T-helper 2 cell (primary cell): ENCODE measurements around the gene PEX11B.
"Not testable (repeated sequence)": the region's sequence is repeated elsewhere in the genome, so short reads cannot be mapped to it uniquely, and the experiment has no call there.

ENCODE experiments used
- DNase-seq, 5 experiments: peaks; one replicate each; pipeline versions ENCODE4 v3.0.0 to v3.0.0-alpha.2; 2012 to 2022

Gene PEX11B

DNA sequence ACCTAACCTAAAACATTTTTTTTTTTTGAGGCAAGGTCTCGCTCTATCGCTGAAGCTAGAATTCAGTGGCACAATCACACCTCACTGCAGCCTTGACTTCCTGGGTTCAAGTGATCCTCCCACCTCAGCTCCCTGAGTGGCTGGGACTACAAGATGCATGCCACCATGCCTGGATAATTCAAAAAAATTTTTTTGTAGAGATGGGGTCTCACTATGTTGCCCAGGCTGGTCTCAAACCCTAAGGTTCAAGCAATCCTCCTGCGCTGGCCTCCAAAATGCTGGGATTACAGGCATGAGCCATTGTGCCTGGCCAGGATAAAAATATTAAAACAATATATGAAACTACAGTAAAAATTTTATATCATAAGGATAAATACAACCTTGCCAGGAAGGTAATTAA, 34.4 kb upstream of the PEX11B start:
- DNase-seq = no peak

DNA sequence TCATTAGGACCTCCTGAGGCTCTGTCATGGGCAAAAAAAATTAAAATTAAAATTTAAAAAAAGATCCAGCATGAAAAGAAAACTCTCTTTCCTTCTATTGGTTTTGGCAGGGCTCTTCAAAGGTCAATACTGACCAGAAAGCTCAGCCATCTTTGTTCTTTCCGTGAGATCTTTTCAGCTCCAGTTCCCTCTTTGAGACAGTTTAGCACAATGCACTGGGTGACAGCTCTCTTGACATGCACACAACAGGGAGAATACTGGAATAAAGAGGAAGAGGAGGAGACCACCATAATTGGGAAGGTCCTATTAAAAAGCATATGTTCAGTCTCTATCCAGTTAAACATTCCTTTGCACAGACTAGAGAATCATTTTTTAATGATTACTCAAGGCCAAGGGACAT, 33.0 kb upstream of the PEX11B start:
- no peak for DNase-seq

DNA sequence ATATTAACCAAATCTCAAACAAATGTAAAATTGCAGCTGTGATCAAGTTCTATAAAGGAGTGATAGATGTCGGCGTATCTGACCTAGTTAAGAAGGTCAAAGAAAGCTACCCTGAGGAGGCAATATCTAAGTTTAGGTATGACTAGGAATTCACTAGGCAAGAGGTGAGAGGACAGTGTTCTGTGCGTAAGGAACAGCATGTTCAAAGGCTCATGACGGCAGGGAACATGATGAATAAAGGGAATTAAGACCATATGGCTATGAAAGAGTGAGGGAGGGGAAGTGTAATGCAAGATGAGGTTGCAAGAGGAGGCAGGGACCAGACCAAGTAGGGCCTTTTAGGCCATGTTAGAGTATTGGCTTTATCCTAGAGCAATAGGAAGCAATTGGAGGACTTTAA, 30.7 kb upstream of the PEX11B start:
- DNase-seq = no peak

DNA sequence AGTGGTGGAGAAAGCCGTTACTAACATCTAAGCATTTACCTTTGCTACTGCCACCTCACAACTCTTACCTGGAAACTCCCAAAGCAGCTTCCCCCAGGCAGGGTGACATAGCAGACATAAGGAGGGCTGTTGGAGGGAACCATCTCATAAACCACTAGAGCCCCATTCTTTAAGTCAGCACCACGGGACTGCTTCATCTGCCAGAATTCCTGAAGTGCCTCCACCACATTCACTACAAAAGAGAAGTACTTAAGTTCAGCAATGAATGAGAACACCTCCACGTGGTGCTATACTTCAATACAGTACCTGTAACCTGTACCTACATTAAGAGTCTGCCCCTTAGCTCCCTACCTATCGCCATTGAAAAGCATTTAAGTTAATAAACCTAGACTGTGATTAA, 29.0 kb upstream of the PEX11B start:
- DNase-seq = no peak

DNA sequence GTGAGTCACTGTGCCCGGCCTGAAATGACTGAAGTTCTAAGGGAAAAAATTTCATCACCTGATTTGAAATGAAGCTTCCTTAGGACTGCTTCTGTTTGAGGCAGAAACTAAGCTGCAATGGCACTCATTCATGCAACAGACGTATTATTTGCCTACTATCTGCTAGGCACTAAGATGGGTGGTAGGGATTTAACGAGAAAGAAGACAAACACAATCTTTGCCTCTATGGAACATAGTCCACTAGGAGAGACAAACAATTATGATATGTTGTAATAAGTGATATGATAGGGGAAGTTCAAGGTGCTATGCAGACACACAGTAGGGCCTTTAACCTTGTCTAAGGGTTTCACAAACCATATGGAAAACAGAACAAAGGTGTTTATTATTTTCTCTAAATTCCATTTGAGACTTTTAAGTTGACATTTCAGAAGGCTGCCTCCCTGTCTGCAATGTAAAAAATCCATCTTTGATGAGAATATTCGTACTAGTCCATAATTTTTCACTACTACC, 28.0 kb upstream of the PEX11B start:
- no peak for DNase-seq

DNA sequence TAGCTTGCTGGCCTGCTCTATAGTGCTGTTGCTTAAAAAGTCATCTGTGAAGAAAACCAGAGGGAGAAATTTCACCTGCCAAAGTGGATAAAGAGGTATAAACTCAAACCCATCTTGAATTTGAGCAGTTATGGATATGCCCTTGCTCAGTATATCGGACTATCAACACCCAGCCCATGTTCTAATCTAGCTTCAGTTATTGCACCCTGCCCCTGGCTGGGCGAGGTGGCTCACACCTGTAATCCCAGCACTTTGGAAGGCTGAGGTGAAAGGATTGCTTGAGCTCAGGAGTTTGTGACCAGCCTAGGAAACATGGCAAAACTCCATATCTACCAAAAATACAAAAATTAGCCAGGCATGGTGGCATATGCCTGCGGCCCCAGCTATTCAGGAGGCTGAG, 26.0 kb upstream of the PEX11B start:
- DNase-seq = no peak

DNA sequence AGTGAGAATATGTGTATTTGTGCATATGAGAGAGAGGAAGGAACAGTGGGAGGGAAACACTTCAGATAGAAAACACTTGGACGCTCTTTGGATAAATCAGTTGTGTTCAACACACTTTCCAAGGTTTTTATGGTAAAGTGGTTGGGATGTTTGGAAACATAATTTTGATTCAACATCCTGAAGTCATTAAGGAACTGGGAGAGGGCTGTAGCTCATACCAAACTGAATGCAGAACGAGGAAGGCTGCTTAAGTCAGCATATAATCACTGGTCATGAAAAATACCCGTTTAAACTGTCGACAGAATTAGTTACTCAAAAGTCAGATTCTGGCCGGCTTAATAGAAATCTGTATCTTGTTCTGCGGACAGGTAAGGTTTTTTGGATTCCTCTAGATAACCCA, 24.4 kb upstream of the PEX11B start:
- DNase-seq = no peak

DNA sequence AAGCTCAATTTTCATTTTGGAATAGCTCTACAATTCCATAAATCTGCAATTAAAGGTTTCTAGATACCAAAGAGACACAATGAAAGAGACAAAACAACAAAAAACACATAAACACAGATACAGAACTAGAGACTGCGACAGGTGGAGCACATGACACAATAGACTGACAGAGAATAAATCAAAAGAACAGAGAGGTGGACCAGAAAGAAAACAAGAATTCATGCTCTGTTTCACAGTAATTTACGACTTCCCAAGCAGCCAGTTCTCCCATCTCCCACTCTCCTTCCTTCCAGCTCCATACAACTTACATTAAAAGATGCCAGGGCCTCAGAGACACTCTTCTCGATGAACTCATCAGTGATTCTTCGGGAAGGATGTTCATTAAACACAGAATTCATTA, 23.9 kb upstream of the PEX11B start:
- no peak for DNase-seq

DNA sequence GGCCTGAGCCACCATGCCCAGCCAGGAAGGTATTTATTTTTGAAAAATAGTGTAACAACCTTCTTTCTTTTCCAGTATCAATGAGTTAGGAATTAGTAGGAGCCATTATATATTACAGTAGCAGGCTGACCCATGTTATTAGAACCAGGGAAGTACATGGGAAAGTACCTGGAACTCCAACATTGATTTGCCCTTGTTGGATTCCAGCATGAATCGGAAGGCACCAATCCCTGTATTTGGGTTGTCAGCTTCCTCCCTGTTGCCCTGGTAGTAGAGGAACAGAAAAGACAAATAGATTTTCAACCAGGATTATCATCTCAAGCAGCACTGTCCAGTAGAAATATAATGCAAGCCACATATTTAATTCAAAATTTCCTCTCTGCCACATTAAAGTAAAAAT, 18.9 kb upstream of the PEX11B start:
- DNase-seq = no peak

DNA sequence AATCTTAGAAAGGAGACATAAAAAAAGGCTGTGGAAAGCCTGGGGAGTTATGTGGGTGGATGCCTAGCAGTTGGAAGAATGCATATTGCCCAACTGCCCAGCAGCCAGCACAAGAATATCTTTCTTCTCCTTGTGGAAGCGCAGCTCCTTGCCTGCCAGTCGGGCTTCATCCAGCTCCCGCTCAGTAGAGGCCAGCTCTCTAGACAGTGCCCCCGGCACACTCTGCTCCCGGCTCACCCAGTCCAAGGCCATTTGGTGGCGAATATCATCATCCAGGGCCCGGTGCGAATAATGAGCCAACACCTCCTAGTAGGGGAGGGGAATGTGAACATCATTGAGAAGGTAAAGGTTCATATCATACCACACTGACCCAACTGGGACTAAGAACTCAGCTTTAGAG, 17.7 kb upstream of the PEX11B start:
- DNase-seq = no peak

DNA sequence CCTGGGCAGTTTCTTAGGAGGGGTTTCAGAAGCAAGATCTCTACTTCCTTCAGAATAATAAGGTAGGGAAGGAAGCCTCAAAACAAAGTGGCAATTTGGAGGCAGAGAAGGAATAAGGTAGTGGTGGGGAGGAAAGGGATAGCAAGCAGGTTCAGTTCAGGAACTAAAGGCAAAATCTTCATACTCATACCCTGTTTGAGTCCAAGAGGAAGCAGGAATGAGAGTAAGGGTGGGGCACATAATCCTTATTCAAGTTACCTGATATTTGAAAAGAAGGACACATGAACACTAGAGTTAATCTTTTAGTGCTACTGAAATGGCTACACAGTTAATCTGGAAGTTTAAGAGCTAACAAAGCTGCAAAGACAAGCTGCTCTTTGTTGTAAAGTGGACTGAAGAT, 17.2 kb upstream of the PEX11B start:
- DNase-seq = no peak

DNA sequence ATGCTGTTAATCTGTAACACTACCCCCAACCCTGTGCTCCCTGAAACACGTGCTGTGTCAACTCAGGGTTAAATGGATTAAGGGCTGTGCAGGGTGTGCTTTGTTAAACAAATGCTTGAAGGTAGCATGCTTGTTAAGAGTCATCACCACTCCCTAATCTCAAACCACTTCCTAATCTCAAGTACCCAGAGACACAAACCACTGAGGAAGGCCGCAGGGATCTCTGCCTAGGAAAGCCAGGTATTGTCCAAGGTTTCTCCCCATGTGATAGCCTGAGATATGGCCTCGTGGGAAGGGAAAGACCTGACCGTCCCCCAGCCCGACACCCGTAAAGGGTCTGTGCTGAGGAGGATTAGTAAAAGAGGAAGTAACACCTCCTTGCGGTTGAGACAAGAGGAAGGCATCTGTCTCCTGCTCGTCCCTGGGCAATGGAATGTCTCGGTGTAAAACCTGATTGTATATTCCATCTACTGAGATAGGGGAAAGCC, 14.0 kb upstream of the PEX11B start:
- DNase-seq = peak in 2 of 5 experiments; percentile 58 to 62

DNA sequence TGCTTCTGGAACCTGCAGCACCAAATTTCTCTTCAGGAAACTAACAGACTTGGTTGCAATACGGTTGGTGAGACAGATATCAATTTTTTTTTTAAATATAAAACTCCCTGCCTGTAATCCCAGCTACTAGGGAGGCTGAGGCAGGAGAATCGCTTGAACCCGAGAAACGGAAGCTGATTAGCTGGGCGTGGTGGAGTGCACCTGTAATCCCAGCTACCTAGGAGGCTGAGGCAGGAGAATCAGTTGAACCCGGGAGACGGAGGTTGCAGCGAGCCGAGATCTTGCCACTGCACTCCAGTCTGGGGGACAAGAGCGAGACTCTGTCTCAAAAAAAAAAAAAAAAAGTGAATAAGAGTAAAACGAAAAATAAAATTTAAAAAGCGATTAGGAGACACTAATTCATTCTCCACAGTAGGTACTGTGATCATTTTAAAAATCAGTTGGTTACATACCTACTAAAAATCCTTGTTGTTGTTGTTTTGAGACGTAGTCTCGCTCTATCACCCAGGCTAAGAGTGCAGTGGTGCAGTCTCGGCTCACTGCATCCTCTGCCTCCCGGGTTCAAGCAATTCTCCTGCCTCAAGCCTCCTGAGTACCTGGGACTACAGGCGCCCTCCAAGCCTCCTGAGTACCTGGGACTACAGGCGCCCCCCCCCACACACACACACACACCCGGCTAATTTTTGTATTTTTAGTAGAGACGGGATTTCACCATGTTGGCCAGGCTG, 9.6 kb upstream of the PEX11B start:
- DNase-seq = peak in 1 of 5 experiments; percentile 33

DNA sequence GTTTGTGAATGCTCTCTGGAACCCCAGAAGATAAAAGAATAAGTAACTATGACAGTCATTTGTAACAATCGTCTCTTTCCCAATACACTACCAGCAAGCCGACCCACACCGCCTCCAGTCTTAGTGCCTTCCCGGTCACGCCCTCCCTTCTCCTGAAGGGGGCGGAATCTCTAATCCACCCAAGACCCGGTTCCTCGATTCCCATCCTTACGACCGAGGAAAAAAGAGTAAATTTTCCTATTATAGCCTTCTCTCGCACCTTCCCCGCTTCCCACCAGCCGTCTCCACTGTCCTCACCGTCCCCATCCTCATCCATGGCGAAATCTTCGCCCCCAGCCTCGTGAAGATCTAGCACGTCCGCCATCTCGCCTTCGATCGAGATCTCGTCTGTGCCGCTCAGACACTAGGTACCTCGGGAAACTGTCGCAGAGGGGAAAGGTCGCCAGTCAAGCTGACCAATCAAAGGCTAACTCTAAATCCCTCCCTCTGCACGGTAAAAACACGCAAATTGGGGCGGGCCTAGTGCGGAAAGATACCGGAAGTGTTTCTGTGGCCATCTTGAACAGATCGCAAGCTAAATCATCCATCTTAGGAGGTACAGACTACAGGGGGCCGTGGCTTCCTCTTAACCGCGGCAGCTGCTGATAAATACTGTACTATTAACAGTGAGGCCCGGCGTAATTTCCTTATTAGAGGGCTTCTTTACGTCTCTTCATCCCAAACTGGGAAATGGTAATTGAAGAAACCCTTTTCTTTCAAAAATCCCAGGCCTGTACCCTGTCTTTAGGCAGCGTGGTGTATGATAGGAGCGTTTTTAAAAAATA, 8.8 kb upstream of the PEX11B start, which contains the start of gene RBM8A:
TSS of gene RBM8A (minus strand) at position 422 of the 824 bp plus-strand sequence. CDS start at position 364, 58 bp downstream.
- peak; percentile 70 to 99 (median 90) for DNase-seq

DNA sequence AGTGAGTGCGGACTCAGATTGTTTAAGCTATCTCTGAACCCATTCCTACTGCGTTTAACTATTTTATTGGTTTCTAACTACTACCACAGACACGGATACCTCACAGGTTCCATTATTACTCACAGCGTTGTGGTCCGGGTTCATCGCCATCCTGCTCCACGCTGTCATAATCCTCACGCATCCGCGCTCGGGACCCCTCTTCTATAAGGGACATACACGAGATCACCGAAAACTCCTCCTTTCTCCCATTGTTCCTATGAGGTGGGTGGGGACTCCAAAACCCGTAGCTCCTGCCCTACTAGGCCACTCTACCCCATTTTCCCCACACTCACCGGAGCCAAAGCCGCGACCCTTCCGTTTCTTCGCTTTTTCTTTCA, 8.2 kb upstream of the PEX11B start:
- peak in 2 of 5 experiments; percentile 39 to 75 for DNase-seq

DNA sequence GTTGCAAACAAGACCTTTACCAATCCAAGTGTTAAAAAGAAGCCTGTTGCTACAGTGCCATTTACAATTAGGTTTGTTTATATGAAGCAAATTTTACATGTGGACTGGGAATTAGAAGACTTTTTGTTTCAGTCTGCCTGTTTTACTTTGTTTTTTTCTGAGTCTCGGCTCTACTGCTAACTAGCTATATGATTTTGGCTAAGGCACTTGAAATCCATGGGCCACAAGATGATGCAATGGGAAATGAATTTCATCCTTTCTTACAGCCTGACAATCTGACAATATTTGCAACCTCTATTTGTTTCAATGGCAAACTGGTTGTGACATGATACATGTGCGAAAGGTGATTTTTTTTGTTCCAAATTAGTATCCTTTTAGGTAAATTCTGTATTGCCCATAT, 3.7 kb upstream of the PEX11B start:
- DNase-seq = no peak

DNA sequence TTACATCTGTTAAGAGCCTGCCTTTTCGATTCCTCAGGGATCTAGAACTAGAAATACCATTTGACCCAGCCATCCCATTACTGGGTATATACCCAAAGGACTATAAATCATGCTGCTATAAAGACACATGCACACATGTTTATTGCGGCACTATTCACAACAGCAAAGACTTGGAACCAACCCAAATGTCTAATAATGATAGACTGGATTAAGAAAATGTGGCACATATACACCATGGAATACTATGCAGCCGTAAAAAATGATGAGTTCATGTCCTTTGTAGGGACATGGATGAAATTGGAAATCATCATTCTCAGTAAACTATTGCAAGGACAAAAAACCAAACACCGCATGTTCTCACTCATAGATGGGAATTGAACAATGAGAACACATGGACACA, 1.8 kb upstream of the PEX11B start:
- not testable (repeated sequence) for DNase-seq

DNA sequence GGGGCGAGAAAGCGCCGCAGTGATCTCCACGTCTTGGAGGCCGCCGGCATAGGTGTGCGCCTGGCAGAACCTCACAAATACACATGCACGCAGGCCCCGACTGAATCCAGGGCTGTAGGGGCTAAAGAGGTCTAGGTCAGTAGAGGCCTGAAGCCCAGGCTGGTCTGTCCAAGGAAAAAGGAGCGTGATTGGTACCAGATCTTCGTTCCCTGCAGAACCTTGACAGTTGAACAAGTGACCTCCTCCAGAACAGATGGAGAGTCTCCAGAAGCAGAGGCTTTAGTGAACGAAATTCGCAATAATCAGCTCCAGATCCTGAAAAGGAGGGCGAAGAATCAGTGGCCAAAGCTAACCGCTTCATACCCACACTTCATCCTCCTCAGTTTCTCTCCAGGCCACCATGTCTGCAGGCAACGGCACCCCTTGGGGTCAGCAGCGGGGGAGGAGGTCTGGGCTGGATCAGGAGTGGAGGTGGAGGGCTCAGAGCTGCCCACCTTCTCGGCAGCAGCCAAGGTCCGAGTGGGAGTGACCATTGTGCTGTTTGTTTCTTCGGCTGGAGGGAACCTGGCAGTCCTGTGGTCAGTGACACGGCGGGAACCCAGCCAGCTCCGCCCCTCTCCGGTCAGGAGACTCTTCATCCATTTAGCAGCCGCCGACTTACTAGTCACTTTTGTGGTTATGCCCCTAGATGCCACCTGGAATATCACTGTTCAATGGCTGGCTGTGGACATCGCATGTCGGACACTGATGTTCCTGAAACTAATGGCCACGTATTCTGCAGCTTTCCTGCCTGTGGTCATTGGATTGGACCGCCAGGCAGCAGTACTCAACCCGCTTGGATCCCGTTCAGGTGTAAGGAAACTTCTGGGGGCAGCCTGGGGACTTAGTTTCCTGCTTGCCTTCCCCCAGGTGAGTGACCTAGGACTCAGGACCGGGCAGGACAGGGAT, 749 bp upstream of the PEX11B start:
- DNase-seq = no peak

DNA sequence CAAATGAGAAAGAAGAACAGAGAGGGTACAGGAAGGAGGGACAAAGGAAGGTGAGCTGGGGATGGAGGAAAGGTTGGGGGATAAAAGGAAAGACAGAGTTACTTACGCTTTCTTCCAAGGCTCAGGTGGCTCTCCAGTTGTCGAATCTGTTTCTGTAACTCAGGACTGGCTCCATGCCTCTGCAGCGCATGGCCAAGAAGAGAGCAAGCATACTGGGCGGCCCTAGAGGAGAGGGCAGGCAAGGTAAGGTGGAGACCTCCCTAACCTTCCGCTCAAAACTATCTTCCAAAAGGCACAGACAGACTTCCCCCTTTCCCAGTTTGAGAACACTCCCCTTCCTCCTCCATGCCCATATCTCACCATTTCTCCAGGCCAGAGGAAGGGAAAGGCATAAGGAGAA, 922 bp downstream of the PEX11B start:
- no peak for DNase-seq

DNA sequence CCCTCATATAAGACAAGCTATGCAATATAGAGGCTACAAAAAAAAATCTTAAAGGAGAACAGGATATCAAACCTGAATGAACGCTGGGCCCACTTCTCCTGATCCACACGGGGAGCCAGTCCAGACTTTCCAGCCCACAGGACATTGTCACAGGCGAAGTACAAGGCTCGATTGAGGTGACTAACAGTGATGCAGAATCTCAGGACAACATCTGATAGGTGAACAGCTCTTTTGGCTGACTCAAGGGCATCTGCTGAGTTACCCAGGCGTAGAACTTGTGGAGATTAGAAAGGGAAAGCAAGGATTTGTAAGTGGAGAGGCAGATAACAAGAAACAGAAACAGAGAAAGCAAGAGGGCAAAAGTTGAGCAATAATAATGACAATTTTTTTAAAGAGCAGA, 1.8 kb downstream of the PEX11B start:
- DNase-seq = no peak

DNA sequence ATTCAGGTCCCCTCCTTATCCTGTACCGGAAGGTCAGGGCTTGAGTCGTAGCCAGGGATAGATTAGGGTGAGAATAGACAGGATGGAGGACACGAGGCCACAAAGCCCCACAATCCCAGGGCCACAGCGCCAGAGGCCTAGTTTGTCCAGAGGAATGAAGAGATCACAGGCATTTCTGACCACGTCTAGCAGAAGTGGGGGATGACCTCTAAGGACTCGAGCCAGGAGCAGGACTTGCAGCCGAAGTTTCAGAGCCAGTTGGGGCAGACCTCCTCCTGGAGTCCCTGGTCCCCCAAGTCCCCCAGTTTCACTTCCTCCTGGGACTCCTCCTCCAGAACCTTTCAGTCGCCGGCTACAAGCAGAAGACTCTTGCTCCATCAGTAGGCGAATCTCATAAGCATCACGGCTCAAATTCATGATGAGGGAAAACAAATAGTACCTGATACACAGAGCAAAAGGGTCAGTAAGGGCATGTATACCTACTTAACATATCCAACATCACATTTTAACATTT, 6.3 kb downstream of the PEX11B start:
- DNase-seq = no peak

DNA sequence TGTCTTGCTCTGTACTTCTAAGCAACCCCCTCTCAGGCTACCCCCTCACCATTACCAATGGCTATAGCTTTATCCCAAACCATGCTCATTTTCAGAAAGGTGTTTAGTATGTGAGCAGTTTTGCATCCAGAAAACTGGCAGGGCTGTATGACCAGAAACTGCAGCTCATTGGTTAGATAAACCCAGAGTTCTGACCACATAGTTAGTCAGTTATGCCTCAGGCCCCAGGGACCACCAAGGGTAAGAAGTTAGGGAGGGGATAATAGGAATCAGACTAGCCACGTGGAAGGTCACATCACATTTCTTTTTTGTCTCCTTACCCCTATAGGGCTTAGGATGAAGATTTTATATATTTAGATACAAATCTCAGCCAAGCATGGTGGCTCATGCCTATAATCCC, 9.9 kb downstream of the PEX11B start:
- no peak for DNase-seq
